GM13977 (cell line): ENCODE data around the gene EDEM3.
"Not testable (repeated sequence)": the region's sequence is repeated elsewhere in the genome, so short reads cannot be mapped to it uniquely, and the experiment has no call there.

Source experiments
- DNase-seq: peaks from one replicate; pipeline ENCODE4 v3.0.0; 2012; ENCODE audit warnings: low spot score
- CTCF ChIP-seq: IDR thresholded peaks from 2 replicates; pipeline ENCODE4 v1.5.1; 2012; ENCODE audit warnings: mild to moderate bottlenecking, control low read depth; ENCODE audit not compliant: insufficient read depth; ENCODE audit errors: extremely low read depth, missing control alignments
- in situ Hi-C: fragments of 300-500 bp; cut with MboI; formaldehyde crosslinking; loops from one replicate; pipeline ENCODE4 v1.12.0; 2022; ENCODE audit warnings: low sequenced_read_pairs, low pct_unique_long_range_greater_than_20kb, mixed read lengths, inconsistent platforms; ENCODE audit not compliant: unreplicated experiment

EDEM3 gene

GRCh38 chr1:184771190-184771691, 16.6 kb upstream of the EDEM3 start:
- in situ Hi-C loops, result no loop called here
- no peak for TF ChIP-seq CTCF
- DNase-seq, result no peak

DNA sequence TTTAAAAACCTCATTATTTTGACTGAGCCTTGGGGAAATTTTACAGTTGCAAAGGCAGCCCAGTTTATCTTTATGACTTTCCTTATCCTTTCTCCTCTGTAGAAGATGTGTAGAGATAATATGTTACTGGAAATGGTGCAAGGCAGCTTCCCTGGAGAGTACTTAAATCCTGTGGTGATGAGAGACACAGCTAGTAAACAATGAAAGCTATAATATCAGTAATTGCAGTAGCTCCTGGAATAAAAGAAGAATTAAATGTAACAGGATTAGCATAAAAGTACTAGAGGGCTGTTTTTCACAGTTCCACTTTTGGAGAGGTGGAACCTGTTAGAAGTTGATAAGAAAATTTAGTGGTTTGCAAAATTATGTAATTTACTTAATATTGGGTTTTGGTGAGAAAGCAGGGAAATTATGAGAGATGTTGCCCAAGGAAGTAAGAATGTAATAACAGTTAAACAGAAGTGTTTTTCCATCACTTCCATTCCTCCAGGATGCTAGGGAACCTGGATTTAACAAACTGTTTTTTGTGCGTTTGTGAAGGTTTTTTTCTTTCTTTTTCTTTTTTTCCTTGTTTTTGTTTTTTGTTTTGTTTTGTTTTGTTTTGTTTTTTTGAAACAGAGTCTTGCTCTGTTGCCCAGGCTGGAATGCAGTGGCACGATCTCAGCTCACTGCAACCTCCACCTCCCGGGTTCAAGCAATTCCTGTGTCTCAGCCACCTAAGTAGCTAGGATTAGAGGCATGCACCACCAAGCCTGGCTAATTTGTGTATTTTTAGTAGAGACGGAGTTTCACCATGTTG, 15.7 kb upstream of the EDEM3 start:
- in situ Hi-C loops, result no loop called here
- TF ChIP-seq CTCF, result no peak
- no peak for DNase-seq

DNA sequence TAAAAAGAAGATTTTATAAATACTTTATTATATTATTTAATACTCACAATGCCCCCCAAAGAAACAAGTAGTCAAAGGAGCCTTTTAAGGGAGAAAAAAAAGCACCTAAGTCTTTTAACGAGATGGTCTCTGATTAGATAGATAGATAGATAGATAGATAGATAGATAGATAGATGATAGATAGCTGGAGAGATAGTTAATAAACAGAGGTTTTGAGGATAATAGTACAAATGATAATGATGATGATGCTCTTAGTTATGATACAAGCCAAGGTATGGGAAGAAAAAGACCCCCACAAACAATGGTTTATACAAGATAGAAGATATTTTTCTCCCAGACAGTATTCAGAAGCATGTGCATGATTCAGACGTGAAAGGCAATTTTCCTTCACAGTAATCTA, 14.6 kb upstream of the EDEM3 start:
- in situ Hi-C loops, result no loop called here
- no peak for DNase-seq
- no peak for TF ChIP-seq CTCF

DNA sequence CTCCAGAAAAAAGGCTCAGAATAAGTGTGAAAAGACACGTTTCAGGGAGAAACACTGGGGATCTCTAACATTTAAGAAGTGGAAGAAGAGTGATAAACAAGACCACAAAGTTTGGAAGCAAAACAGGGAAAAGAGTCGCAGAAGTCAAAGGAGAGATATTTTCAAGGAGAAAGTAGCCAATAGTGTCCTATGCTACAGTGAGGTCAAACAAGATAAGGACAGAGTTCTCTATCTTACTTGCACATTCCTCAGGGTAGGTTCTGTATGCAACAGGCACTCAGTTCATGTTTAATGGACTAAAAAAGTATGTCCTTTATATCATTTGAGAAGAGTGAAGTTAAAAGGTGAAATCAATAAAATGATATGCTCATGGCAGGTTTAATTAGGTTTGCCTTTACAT, 13.8 kb upstream of the EDEM3 start:
- no peak for DNase-seq
- in situ Hi-C loops, result no loop called here
- TF ChIP-seq CTCF, result no peak

DNA sequence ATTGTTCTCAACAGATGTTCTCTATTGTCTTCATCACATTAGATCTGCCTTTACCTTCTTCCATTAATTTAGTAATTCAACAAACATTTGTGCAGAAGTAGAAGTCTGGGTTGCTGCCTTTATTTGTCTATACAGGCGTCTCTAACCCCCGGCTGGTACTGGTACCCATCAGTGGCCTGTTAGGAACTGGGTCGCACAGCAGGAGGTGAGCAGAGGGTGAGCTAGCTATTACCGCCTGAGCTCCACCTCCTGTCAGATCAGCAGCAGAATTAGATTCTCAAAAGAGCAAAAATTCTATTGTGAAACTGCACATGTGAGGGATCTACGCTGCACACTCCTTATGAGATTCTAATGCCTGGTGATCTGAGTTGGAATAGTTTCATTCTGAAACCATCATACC, 12.9 kb upstream of the EDEM3 start:
- DNase-seq, result no peak
- TF ChIP-seq CTCF, result no peak
- in situ Hi-C loops, result no loop called here

GRCh38 chr1:184764483-184764882, 9.8 kb upstream of the EDEM3 start:
- in situ Hi-C loops, result no loop called here
- DNase-seq, result no peak
- no peak for TF ChIP-seq CTCF

DNA sequence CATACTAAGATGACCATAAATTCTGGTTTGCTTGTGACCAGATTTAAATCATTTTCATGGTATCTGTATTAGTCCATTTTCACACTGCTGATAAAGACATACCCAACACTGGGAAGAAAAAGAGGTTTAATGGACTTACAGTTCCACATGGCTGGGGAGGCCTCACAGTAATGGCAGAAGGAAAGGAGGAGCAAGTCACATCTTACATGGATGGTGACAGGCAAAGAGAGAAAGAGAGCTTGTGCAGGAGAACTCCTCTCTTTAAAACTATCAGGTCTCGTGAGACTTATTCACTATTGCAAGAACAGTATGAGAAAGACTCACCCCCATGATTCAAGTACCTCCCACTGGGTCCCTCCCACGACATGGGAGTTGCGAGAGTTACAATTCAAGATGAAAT, 8.9 kb upstream of the EDEM3 start:
- DNase-seq, result not testable (repeated sequence)

More for the DNA sequence above, 8.9 kb upstream of the EDEM3 start:
- in situ Hi-C loops, result not testable (repeated sequence)
